ENCODE measurements around the gene RUNX2. TPM values are rescaled to one million over a fixed set of nuclear protein-coding genes. Genes with fewer than 3 reads are reported as not detected.
"Not testable (repeated sequence)": the region's sequence is repeated elsewhere in the genome, so short reads cannot be mapped to it uniquely, and the experiment has no call there.

The RUNX2 gene
- total and polyA plus RNA-seq, 9 donors = 0.34 to 2.0 (median 0.67) TPM

DNA sequence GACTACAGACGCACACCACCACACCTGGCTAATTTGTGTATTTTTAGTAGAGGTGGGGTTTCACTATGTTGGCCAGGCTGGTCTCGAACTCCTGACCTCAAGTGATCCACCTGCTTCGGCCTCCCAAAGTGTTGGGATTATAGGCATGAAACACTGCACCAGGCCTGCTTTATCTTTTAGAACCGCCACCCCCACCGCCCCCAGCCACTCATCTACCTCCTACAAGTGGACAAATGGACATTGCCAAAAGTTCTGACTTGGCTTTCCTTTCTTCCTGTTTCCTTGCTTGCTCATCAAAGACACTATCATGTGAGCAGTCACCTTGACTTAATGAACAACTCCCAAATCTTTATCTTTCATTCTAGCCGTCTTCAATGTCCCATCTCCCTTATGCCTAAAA, 139.3 kb downstream of the RUNX2 start:
- 92% methylated on average over 3 of the region's 6 CpGs for WGBS (ENCODE audit: insufficient coverage)
- H3K27ac ChIP-seq (ENCODE audit: low read length); H3K9me3 ChIP-seq (replicated peaks; ENCODE audit: control insufficient read depth, low read depth, low read length); H3K27me3 ChIP-seq (ENCODE audit: control insufficient read depth, insufficient read depth, low read length); DNase-seq; H3K4me3 ChIP-seq (ENCODE audit: low read length); H3K36me3 ChIP-seq (ENCODE audit: control insufficient read depth, insufficient read depth, low read length); H3K4me1 ChIP-seq (ENCODE audit: control insufficient read depth, insufficient read depth, low read length): not testable (repeated sequence)

DNA sequence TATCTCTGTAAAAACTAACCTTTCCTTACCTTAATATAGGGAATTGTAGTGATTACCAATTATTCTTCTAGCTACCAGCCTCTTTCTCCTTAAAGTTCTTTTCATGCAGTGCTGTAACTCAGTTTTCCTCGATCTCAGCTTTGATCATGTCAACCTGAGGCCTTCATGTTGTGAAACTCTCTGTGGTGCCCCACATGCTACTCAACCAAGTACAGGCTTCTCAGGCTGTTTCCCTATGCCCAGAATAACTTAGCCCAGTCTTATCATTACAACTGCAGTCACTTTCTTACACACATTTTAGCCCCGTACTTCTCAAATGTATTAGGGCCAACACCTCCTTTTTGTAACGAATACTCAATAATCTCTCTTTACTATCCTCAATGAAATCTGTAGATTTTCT, 139.7 kb downstream of the RUNX2 start:
- no peak overlapping the region for H3K27ac ChIP-seq (ENCODE audit: low read length)
- no peaks in the 10 kb centered on the region for H3K4me1 ChIP-seq (ENCODE audit: control insufficient read depth, insufficient read depth, low read length)
- no peaks in the 10 kb centered on the region for H3K36me3 ChIP-seq (ENCODE audit: control insufficient read depth, insufficient read depth, low read length)
- H3K9me3 ChIP-seq (replicated peaks; ENCODE audit: control insufficient read depth, low read depth, low read length) = no peaks in the 10 kb centered on the region
- no peak overlapping the region for H3K4me3 ChIP-seq (ENCODE audit: low read length)
- WGBS (ENCODE audit: insufficient coverage) = 92% methylated on average over 1 of the region's 3 CpGs
- DNase-seq = no peak
- no peaks in the 10 kb centered on the region for H3K27me3 ChIP-seq (ENCODE audit: control insufficient read depth, insufficient read depth, low read length)

DNA sequence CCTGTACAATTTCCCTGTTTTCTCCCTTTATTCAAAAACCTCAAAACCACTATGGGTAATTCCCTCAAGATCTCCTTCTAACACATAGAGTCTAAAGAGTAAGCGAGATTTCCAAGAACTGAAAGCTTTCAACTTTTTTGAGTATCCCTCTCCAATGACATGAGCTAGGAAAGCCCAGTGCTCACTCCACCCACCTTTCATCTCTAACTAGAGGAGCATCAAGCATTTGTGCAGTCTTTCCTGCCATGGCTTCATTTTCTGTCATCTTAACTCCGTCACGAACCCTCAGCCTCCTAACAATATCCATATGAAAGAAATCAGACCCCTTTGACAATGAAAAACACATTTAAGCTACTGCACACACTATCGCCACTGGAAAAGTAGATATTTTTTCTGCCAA, 141.5 kb downstream of the RUNX2 start:
- H3K9me3 ChIP-seq (replicated peaks; ENCODE audit: control insufficient read depth, low read depth, low read length) = no peaks in the 10 kb centered on the region
- WGBS (ENCODE audit: insufficient coverage) = 30% methylated on average over 2 of the region's 4 CpGs
- DNase-seq = no peak
- H3K27me3 ChIP-seq (ENCODE audit: control insufficient read depth, insufficient read depth, low read length) = no peaks in the 10 kb centered on the region
- H3K27ac ChIP-seq (ENCODE audit: low read length) = no peak overlapping the region
- no peak overlapping the region for H3K4me3 ChIP-seq (ENCODE audit: low read length)
- H3K36me3 ChIP-seq (ENCODE audit: control insufficient read depth, insufficient read depth, low read length) = no peaks in the 10 kb centered on the region
- no peaks in the 10 kb centered on the region for H3K4me1 ChIP-seq (ENCODE audit: control insufficient read depth, insufficient read depth, low read length)

DNA sequence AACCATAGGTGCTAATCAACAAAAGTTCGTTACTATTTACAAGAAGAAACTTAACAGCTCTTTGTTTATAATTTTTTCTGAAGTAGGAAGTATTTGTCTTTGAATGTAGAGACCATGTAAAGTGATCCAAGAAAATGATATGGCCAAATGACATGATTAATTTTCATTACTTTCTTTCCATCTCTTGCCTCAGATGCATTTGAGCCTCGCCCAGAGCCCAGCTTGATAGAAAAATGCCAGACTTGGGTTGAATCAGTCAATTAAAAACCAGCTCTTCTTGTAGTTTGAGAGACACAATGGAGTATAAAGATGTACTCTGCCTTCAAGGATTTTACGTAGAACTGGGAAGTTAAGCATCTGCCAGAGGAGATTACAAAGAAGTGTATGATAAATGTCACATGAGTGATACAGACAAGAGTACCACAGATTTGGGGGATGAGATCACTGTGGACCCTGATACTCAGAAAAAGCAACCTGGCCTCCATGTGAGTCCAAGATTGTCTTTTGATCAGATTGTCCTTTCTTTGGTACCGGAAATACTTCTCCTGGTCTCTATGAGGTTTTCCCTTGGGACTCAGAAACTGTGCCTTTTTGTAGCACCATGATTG, 142.1 kb downstream of the RUNX2 start:
- no peak for DNase-seq
- Histone ChIP-seq H3K27ac (ENCODE audit: low read length) (no peak overlapping the region), H3K4me3 (ENCODE audit: low read length) (no peak overlapping the region), H3K4me1 (ENCODE audit: control insufficient read depth, insufficient read depth, low read length) (no peaks in the 10 kb centered on the region), H3K36me3 (ENCODE audit: control insufficient read depth, insufficient read depth, low read length) (no peaks in the 10 kb centered on the region), H3K27me3 (ENCODE audit: control insufficient read depth, insufficient read depth, low read length) (no peaks in the 10 kb centered on the region), H3K9me3 (replicated peaks; ENCODE audit: control insufficient read depth, low read depth, low read length) (no peaks in the 10 kb centered on the region)
- WGBS (ENCODE audit: insufficient coverage) = 100% methylated on average over 2 of the region's 4 CpGs

DNA sequence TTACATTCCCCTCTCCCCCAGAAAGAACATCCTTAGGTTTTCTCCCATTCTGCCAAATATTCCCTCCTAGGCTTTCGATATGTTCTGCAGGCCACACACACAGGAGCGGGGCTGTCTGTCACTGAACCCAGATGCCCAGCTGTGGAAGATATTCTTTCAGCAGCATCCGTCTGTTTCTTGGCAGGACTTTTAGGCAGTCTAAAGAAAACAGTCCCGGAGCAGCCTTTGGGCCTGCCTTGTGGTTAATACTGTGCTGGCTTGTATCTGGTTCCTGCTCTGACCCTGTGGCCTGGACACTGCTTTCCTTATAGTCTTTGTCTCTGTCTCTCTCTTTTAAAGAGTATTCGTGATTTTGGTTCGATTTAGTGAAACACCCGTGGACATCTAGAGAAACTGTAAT, 144.3 kb downstream of the RUNX2 start:
- Histone ChIP-seq H3K27ac (ENCODE audit: low read length) (no peak overlapping the region), H3K27me3 (ENCODE audit: control insufficient read depth, insufficient read depth, low read length) (no peaks in the 10 kb centered on the region), H3K4me1 (ENCODE audit: control insufficient read depth, insufficient read depth, low read length) (no peaks in the 10 kb centered on the region), H3K36me3 (ENCODE audit: control insufficient read depth, insufficient read depth, low read length) (no peaks in the 10 kb centered on the region), H3K9me3 (replicated peaks; ENCODE audit: control insufficient read depth, low read depth, low read length) (no peaks in the 10 kb centered on the region), H3K4me3 (ENCODE audit: low read length) (no peak overlapping the region)
- WGBS (ENCODE audit: insufficient coverage) = 20% methylated on average over 6 of the region's 7 CpGs
- DNase-seq = peak; percentile 68

DNA sequence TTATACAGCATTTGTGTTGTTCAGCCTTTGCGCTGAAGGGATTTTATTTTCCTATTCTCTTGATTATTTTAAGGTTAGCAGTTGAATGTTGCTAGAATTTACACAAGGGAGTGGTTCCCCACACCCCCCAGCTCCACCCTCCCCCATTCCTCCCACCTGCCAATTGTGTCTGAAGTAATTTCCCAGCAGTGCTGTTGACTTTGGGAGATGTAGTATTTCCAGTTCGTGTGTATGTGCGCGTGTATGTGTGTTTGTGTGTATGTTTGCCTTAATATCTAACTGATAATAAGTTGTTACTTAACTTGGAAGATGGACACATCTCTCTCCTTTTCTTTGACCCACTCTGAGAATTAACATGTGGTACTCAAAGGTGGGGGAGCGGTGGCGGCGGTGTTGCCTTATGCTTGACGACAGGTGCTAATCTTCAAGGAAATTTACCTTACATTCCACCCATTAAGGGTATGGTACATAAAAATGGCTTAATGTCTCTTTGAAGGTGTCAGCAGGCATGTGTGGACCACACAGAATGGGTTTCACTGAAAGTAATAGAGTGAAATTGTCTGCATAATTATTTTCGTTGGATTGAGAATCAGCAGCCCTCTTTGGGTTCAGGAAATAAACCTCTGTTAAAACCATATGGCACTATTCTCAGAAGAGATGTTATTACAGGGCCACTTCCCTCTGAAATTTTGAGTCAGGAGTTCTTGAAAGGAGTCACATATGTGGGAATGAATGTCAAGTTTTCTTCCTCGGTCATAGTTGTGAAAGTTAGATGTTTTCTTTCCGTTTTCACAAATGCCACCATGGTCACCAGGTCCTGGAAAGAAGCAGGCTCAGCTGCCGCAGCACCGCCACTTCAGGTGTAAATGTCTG, 145.2 kb downstream of the RUNX2 start:
- Histone ChIP-seq H3K4me1 (ENCODE audit: control insufficient read depth, insufficient read depth, low read length) (no peaks in the 10 kb centered on the region), H3K27me3 (ENCODE audit: control insufficient read depth, insufficient read depth, low read length) (no peaks in the 10 kb centered on the region), H3K36me3 (ENCODE audit: control insufficient read depth, insufficient read depth, low read length) (no peaks in the 10 kb centered on the region), H3K9me3 (replicated peaks; ENCODE audit: control insufficient read depth, low read depth, low read length) (no peaks in the 10 kb centered on the region), H3K27ac (ENCODE audit: low read length) (no peak overlapping the region), H3K4me3 (ENCODE audit: low read length) (no peak overlapping the region)
- WGBS (ENCODE audit: insufficient coverage) = 60% methylated on average over 2 of the region's 13 CpGs
- DNase-seq = no peak

DNA sequence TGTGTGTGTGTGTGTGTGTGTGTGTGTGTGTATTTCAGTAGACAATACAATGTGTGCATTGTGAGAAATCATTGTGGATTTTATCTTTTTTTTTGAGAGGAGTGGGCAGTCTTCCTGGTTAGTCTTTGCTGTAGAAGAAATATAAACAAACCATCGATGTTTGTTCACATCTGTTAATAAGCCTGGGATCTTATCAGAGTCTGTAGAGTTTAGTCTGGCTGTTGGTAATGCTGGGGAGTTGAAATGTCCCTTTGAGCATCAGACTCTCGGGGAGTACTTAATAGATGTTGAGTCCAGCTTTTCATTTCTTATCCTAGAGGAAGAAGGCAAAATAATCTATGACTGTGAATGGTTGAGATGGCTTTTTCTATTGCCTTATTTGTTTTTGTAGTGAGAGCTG, 146.2 kb downstream of the RUNX2 start:
- H3K4me3 ChIP-seq (ENCODE audit: low read length) = no peak overlapping the region
- DNase-seq = no peak
- no peak overlapping the region for H3K27ac ChIP-seq (ENCODE audit: low read length)
- no peaks in the 10 kb centered on the region for H3K4me1 ChIP-seq (ENCODE audit: control insufficient read depth, insufficient read depth, low read length)
- no CpG with 5 or more reads among the region's 2 CpGs for WGBS (ENCODE audit: insufficient coverage)
- no peaks in the 10 kb centered on the region for H3K27me3 ChIP-seq (ENCODE audit: control insufficient read depth, insufficient read depth, low read length)
- H3K36me3 ChIP-seq (ENCODE audit: control insufficient read depth, insufficient read depth, low read length) = no peaks in the 10 kb centered on the region
- H3K9me3 ChIP-seq (replicated peaks; ENCODE audit: control insufficient read depth, low read depth, low read length) = no peaks in the 10 kb centered on the region

DNA sequence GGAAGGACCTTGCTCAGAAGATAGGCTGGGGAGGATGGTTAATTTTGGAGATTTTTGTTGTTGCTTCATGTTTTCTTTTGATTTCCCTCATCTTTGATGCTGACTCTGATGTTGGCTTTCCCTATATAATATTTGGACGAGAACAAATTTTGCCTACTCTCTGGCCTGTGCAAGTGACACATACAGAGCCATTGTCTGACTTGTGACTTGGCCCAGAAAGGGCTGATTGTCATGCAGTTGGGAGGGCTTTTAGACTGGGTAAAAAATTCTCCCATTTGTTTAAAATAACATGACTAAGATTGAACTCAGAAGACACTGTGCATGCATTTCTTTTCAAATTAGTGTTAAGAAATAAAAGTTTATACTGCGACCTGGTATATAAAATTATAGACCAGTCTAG, 148.2 kb downstream of the RUNX2 start:
- Histone ChIP-seq H3K36me3 (ENCODE audit: control insufficient read depth, insufficient read depth, low read length) (no peaks in the 10 kb centered on the region), H3K27ac (ENCODE audit: low read length) (no peak overlapping the region), H3K27me3 (ENCODE audit: control insufficient read depth, insufficient read depth, low read length) (no peaks in the 10 kb centered on the region), H3K9me3 (replicated peaks; ENCODE audit: control insufficient read depth, low read depth, low read length) (no peaks in the 10 kb centered on the region), H3K4me1 (ENCODE audit: control insufficient read depth, insufficient read depth, low read length) (no peaks in the 10 kb centered on the region), H3K4me3 (ENCODE audit: low read length) (no peak overlapping the region)
- WGBS (ENCODE audit: insufficient coverage) = no CpG with 5 or more reads among the region's 2 CpGs
- DNase-seq = no peak

DNA sequence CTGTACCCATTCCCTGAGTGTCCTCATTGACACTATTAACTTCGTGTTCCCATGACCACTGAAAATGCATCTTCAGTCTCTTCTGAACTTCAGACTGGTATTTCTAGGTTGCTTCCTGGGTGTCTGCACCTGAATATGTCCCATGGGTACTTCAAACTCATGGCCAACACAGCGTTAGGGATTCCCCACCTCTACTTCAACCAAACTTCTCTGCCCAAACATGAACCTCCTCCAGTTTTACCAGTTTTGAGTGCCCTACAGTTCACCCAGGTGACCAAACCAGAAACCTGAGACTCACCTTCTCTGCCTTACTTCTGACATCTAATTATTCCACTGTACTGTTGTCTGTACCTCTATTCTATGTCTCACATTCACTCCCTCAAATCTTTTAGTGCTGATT, 149.1 kb downstream of the RUNX2 start:
- no peaks in the 10 kb centered on the region for H3K4me1 ChIP-seq (ENCODE audit: control insufficient read depth, insufficient read depth, low read length)
- 83% methylated on average over 2 of the region's 2 CpGs for WGBS (ENCODE audit: insufficient coverage)
- no peaks in the 10 kb centered on the region for H3K9me3 ChIP-seq (replicated peaks; ENCODE audit: control insufficient read depth, low read depth, low read length)
- no peak overlapping the region for H3K27ac ChIP-seq (ENCODE audit: low read length)
- no peak overlapping the region for H3K4me3 ChIP-seq (ENCODE audit: low read length)
- no peak for DNase-seq
- no peaks in the 10 kb centered on the region for H3K27me3 ChIP-seq (ENCODE audit: control insufficient read depth, insufficient read depth, low read length)
- H3K36me3 ChIP-seq (ENCODE audit: control insufficient read depth, insufficient read depth, low read length) = no peaks in the 10 kb centered on the region

DNA sequence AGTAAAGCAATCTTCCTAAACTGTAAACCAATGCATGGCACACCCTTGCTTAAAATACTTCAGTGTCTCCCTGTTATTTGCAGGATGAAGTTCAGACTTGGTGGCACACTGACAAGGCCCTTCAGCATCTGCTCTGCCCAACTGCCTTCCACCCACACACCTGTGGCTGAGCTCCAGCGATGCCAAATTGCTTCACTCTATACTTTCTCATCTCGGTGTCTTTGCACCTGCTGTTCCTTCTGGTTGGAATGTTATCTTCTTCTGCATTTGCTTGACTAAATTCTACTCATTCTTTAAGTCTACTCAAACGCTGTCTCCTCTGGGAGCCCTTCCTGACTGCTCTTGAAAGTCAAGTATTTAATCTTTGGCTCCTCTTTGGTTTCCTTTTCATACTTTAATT, 149.7 kb downstream of the RUNX2 start:
- no peak overlapping the region for H3K4me3 ChIP-seq (ENCODE audit: low read length)
- no CpG with 5 or more reads among the region's 3 CpGs for WGBS (ENCODE audit: insufficient coverage)
- no peaks in the 10 kb centered on the region for H3K4me1 ChIP-seq (ENCODE audit: control insufficient read depth, insufficient read depth, low read length)

More for the DNA sequence above, 149.7 kb downstream of the RUNX2 start:
- no peaks in the 10 kb centered on the region for H3K27me3 ChIP-seq (ENCODE audit: control insufficient read depth, insufficient read depth, low read length)
- H3K27ac ChIP-seq (ENCODE audit: low read length) = no peak overlapping the region
- H3K36me3 ChIP-seq (ENCODE audit: control insufficient read depth, insufficient read depth, low read length) = no peaks in the 10 kb centered on the region
- no peaks in the 10 kb centered on the region for H3K9me3 ChIP-seq (replicated peaks; ENCODE audit: control insufficient read depth, low read depth, low read length)
- DNase-seq = no peak
